ENCODE measurements around the gene GMPR. TPM values are rescaled to one million over a fixed set of nuclear protein-coding genes. Genes with fewer than 3 reads are reported as not detected.

The GMPR gene
- total and polyA plus RNA-seq, 10 of the 15 experiments (the other 5 are each of a cell fraction or from before 2014, with no cell fraction given): 0.15 to 1.8 (median 0.49) TPM; not detected in 1

DNA sequence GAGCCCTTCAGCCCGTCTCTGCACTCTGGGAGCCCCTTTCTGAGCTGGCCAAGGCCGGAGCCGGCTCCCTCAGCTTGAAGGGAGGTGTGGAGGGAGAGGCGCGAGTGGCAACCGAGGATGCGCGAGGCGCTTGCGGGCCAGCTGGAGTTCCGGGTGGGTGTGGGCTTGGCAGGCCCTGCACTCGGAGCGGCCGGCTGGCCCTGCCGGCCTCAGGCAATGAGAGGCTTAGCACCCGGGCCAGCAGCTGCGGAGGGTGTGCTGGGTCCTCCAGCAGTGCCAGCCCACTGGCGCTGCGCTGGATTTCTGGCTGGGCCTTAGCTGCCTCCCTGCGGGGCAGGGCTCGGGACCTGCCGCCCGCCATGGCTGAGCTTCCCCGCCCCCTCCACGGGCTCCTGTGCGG lies 49.8 kb downstream of the GMPR start (continued):
- TF ChIP-seq, protein P1, sequence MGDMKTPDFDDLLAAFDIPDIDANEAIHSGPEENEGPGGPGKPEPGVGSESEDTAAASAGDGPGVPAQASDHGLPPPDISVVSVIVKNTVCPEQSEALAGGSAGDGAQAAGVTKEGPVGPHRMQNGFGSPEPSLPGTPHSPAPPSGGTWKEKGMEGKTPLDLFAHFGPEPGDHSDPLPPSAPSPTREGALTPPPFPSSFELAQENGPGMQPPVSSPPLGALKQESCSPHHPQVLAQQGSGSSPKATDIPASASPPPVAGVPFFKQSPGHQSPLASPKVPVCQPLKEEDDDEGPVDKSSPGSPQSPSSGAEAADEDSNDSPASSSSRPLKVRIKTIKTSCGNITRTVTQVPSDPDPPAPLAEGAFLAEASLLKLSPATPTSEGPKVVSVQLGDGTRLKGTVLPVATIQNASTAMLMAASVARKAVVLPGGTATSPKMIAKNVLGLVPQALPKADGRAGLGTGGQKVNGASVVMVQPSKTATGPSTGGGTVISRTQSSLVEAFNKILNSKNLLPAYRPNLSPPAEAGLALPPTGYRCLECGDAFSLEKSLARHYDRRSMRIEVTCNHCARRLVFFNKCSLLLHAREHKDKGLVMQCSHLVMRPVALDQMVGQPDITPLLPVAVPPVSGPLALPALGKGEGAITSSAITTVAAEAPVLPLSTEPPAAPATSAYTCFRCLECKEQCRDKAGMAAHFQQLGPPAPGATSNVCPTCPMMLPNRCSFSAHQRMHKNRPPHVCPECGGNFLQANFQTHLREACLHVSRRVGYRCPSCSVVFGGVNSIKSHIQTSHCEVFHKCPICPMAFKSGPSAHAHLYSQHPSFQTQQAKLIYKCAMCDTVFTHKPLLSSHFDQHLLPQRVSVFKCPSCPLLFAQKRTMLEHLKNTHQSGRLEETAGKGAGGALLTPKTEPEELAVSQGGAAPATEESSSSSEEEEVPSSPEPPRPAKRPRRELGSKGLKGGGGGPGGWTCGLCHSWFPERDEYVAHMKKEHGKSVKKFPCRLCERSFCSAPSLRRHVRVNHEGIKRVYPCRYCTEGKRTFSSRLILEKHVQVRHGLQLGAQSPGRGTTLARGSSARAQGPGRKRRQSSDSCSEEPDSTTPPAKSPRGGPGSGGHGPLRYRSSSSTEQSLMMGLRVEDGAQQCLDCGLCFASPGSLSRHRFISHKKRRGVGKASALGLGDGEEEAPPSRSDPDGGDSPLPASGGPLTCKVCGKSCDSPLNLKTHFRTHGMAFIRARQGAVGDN (IDR thresholded peaks at IDR 0.05): no peak
- TF ChIP-seq TBL1XR1 (IDR thresholded peaks at IDR 0.05; ENCODE audit: low read depth, low read length) (no peak), KLF5 (IDR thresholded peaks at IDR 0.05; ENCODE audit: partially characterized antibody) (no peak)

DNA sequence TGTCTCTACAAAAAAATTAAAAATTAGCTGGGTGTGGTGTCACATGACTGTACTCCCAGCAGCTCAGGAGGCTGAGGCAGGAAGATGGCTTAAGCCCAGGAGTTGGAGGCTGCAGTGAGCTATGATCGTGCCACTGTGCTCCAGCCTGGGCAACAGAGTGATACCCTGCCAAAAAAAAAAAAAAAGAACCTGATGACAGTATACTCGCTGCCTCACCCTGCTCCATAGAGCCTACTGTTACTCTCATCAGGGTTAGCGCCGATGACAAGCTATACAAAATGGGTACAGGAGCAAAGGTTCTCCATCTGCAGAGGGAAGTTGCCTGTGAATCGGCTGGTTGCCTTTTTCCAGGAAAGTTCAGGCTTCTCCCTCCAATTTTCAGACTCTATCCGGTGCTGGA lies 53.4 kb downstream of the GMPR start:
- in situ Hi-C loops (cut with MboI) (no loop called here), intact Hi-C loops (cut with micrococcal nuclease; ENCODE audit: unreplicated experiment) (no loop called here)
- Histone ChIP-seq H3K9ac (ENCODE audit: control insufficient read depth, insufficient read depth, low read length) (no peak overlapping the region), H3K4me1 (ENCODE audit: control insufficient read depth, insufficient read depth, low read length) (no peaks in the 10 kb centered on the region), H3K36me3 (ENCODE audit: control insufficient read depth in 2 of 2, insufficient read depth in 2 of 2, low read length in 1 of 2) (no peaks in the 10 kb centered on the region), H3K9me3 (replicated peaks; ENCODE audit: control insufficient read depth, insufficient read depth, low read length) (no peaks in the 10 kb centered on the region), H3K4me3 (no peak overlapping the region), H3K27ac (ENCODE audit: control insufficient read depth, insufficient read depth) (no peak overlapping the region), H3K27me3 (replicated peaks in 1 of 2; ENCODE audit: control insufficient read depth in 2 of 2, insufficient read depth in 2 of 2, low read length in 1 of 2) (no peaks in the 10 kb centered on the region), H4K20me1 (ENCODE audit: control insufficient read depth, insufficient read depth) (no peaks in the 10 kb centered on the region), H3K4me2 (ENCODE audit: control insufficient read depth, insufficient read depth) (no peak overlapping the region), H2AFZ (ENCODE audit: control insufficient read depth, low read depth, low read length) (no peak overlapping the region), H3K79me2 (ENCODE audit: control insufficient read depth, insufficient read depth, low read length) (no peaks in the 10 kb centered on the region)
- no peak for FAIRE-seq
- TF ChIP-seq IRF4 (IDR thresholded peaks at IDR 0.05; ENCODE audit: low read depth, low read length) (no peak), FOS (IDR thresholded peaks at IDR 0.05; ENCODE audit: borderline replicate concordance, extremely low read depth, insufficient read length) (no peak), CBX5 (IDR thresholded peaks at IDR 0.05; ENCODE audit: low read depth) (no peak), NR2C1 (IDR thresholded peaks at IDR 0.05) (no peak)
- TF ChIP-seq, protein P2, sequence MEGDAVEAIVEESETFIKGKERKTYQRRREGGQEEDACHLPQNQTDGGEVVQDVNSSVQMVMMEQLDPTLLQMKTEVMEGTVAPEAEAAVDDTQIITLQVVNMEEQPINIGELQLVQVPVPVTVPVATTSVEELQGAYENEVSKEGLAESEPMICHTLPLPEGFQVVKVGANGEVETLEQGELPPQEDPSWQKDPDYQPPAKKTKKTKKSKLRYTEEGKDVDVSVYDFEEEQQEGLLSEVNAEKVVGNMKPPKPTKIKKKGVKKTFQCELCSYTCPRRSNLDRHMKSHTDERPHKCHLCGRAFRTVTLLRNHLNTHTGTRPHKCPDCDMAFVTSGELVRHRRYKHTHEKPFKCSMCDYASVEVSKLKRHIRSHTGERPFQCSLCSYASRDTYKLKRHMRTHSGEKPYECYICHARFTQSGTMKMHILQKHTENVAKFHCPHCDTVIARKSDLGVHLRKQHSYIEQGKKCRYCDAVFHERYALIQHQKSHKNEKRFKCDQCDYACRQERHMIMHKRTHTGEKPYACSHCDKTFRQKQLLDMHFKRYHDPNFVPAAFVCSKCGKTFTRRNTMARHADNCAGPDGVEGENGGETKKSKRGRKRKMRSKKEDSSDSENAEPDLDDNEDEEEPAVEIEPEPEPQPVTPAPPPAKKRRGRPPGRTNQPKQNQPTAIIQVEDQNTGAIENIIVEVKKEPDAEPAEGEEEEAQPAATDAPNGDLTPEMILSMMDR (IDR thresholded peaks at IDR 0.05 in 2 of 3, conservative IDR thresholded peaks at IDR 0.05 in 1 of 3; ENCODE audit: control insufficient read depth in 2 of 3, extremely low read depth in 1 of 3, insufficient read depth in 1 of 3, low read depth in 3 of 3, low read length in 3 of 3): no peak
- TF ChIP-seq, protein P3, sequence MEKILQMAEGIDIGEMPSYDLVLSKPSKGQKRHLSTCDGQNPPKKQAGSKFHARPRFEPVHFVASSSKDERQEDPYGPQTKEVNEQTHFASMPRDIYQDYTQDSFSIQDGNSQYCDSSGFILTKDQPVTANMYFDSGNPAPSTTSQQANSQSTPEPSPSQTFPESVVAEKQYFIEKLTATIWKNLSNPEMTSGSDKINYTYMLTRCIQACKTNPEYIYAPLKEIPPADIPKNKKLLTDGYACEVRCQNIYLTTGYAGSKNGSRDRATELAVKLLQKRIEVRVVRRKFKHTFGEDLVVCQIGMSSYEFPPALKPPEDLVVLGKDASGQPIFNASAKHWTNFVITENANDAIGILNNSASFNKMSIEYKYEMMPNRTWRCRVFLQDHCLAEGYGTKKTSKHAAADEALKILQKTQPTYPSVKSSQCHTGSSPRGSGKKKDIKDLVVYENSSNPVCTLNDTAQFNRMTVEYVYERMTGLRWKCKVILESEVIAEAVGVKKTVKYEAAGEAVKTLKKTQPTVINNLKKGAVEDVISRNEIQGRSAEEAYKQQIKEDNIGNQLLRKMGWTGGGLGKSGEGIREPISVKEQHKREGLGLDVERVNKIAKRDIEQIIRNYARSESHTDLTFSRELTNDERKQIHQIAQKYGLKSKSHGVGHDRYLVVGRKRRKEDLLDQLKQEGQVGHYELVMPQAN (conservative IDR thresholded peaks at IDR 0.05): no peak
- ChIA-PET SMC1A (ENCODE audit: uncharacterized antibody, unreplicated experiment) (interaction anchor here (0.6 to 1.7 kb wide), 6 partner anchors 8 to 477 kb away, joined by 3 to 8 read pairs (median 4); no protein-coding TSS in a partner anchor), RAD21 (ENCODE audit: unreplicated experiment) (interaction anchor here (1.2 to 1.9 kb wide), 2 partner anchors 8 to 10 kb away, joined by 3 to 5 read pairs; no protein-coding TSS in a partner anchor), CTCF (interaction anchor here (0.6 to 1.8 kb wide), 3 partner anchors 8 to 25 kb away, joined by 3 to 6 read pairs (median 3); no protein-coding TSS in a partner anchor), POLR2A (interaction anchor here (1.1 kb wide), 1 partner anchor 27 kb away, joined by 3 read pairs; no protein-coding TSS in a partner anchor)
- no TSS peak for BruUV-seq (replicated peaks)
- WGBS (ENCODE audit: insufficient coverage, insufficient replicate concordance, low lambda C conversion rate, missing lambda C conversion rate): 63% methylated on average over 6 of the region's 6 CpGs
- no peak for ATAC-seq
- DNase-seq (ENCODE audit: low read depth, low spot score): no peak
